Measurements from ENCODE around the gene ELAVL1. TPM values are rescaled to one million over a fixed set of nuclear protein-coding genes. Genes with fewer than 3 reads are reported as not detected.

The ELAVL1 gene
- total and polyA plus RNA-seq, 9 of the 15 experiments (the other 6 are each of a cell fraction or from before 2014, with no cell fraction given), result 4.3 to 172 (median 69.2) TPM

DNA sequence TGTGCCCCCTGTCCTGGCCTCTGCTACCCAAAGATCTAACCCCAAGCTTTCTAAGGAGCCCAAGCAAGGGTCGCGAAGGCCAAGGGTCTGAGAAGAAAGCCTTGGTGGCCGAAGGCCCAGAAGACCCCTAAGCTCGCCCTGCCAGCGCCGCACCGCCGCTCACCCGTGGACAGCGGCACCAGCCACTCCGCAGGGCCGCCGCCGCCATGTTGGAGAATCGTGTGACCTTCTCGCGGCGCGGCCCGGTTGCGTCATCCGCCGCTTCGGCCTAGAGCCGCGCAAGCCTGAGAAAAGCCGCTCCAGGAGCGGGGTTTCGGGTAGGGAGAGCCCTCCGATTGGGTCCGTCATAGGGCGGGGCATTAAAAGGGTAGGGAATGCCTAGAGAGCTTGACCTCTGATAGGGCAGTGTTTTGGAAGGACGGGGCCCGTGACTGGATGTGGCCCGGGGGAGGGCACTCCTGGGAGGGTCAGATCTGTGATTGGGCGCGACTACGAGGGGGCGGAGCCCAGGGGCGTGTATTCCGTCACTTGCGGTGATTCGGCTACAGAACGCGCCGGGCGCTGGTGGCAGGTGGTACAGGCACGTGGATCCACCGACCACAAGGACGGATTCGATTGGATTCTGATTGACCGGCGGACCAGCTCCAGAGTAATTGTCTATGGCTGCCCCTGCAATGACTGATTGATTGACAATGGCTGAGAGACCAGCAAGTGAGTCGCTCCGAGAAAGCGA, 61.8 kb downstream of the ELAVL1 start, which contains the start of gene TIMM44 (continued):
- TF ChIP-seq, protein P1, sequence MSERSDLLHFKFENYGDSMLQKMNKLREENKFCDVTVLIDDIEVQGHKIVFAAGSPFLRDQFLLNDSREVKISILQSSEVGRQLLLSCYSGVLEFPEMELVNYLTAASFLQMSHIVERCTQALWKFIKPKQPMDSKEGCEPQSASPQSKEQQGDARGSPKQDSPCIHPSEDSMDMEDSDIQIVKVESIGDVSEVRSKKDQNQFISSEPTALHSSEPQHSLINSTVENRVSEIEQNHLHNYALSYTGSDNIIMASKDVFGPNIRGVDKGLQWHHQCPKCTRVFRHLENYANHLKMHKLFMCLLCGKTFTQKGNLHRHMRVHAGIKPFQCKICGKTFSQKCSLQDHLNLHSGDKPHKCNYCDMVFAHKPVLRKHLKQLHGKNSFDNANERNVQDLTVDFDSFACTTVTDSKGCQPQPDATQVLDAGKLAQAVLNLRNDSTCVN (CRISPR knock-in tag; IDR thresholded peaks at IDR 0.05), result no peak
- TF ChIP-seq ZNF764 (CRISPR knock-in tag; IDR thresholded peaks at IDR 0.05; ENCODE audit: low read depth) (no peak), MTA3 (IDR thresholded peaks at IDR 0.05; ENCODE audit: borderline replicate concordance) (peak; percentile 66; the same call in 1 of the 2 replicates), CREBBP (IDR thresholded peaks at IDR 0.05; ENCODE audit: low read depth, low read length) (no peak), TGIF2 (CRISPR knock-in tag; IDR thresholded peaks at IDR 0.05) (no peak), RBM25 (IDR thresholded peaks at IDR 0.05; ENCODE audit: low read depth, low read length, severe bottlenecking) (peak; percentile 27), PHTF2 (CRISPR knock-in tag; IDR thresholded peaks at IDR 0.05) (no peak)
- TF ChIP-seq, protein P2, sequence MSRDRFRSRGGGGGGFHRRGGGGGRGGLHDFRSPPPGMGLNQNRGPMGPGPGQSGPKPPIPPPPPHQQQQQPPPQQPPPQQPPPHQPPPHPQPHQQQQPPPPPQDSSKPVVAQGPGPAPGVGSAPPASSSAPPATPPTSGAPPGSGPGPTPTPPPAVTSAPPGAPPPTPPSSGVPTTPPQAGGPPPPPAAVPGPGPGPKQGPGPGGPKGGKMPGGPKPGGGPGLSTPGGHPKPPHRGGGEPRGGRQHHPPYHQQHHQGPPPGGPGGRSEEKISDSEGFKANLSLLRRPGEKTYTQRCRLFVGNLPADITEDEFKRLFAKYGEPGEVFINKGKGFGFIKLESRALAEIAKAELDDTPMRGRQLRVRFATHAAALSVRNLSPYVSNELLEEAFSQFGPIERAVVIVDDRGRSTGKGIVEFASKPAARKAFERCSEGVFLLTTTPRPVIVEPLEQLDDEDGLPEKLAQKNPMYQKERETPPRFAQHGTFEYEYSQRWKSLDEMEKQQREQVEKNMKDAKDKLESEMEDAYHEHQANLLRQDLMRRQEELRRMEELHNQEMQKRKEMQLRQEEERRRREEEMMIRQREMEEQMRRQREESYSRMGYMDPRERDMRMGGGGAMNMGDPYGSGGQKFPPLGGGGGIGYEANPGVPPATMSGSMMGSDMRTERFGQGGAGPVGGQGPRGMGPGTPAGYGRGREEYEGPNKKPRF (IDR thresholded peaks at IDR 0.05; ENCODE audit: low read depth, low read length), result no peak
- TF ChIP-seq, protein P3, sequence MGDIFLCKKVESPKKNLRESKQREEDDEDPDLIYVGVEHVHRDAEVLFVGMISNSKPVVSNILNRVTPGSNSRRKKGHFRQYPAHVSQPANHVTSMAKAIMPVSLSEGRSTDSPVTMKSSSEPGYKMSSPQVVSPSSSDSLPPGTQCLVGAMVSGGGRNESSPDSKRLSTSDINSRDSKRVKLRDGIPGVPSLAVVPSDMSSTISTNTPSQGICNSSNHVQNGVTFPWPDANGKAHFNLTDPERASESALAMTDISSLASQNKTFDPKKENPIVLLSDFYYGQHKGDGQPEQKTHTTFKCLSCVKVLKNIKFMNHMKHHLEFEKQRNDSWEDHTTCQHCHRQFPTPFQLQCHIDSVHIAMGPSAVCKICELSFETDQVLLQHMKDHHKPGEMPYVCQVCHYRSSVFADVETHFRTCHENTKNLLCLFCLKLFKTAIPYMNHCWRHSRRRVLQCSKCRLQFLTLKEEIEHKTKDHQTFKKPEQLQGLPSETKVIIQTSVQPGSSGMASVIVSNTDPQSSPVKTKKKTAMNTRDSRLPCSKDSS (IDR thresholded peaks at IDR 0.05; ENCODE audit: low read depth, partially characterized antibody), result no peak
- TF ChIP-seq, protein P4, sequence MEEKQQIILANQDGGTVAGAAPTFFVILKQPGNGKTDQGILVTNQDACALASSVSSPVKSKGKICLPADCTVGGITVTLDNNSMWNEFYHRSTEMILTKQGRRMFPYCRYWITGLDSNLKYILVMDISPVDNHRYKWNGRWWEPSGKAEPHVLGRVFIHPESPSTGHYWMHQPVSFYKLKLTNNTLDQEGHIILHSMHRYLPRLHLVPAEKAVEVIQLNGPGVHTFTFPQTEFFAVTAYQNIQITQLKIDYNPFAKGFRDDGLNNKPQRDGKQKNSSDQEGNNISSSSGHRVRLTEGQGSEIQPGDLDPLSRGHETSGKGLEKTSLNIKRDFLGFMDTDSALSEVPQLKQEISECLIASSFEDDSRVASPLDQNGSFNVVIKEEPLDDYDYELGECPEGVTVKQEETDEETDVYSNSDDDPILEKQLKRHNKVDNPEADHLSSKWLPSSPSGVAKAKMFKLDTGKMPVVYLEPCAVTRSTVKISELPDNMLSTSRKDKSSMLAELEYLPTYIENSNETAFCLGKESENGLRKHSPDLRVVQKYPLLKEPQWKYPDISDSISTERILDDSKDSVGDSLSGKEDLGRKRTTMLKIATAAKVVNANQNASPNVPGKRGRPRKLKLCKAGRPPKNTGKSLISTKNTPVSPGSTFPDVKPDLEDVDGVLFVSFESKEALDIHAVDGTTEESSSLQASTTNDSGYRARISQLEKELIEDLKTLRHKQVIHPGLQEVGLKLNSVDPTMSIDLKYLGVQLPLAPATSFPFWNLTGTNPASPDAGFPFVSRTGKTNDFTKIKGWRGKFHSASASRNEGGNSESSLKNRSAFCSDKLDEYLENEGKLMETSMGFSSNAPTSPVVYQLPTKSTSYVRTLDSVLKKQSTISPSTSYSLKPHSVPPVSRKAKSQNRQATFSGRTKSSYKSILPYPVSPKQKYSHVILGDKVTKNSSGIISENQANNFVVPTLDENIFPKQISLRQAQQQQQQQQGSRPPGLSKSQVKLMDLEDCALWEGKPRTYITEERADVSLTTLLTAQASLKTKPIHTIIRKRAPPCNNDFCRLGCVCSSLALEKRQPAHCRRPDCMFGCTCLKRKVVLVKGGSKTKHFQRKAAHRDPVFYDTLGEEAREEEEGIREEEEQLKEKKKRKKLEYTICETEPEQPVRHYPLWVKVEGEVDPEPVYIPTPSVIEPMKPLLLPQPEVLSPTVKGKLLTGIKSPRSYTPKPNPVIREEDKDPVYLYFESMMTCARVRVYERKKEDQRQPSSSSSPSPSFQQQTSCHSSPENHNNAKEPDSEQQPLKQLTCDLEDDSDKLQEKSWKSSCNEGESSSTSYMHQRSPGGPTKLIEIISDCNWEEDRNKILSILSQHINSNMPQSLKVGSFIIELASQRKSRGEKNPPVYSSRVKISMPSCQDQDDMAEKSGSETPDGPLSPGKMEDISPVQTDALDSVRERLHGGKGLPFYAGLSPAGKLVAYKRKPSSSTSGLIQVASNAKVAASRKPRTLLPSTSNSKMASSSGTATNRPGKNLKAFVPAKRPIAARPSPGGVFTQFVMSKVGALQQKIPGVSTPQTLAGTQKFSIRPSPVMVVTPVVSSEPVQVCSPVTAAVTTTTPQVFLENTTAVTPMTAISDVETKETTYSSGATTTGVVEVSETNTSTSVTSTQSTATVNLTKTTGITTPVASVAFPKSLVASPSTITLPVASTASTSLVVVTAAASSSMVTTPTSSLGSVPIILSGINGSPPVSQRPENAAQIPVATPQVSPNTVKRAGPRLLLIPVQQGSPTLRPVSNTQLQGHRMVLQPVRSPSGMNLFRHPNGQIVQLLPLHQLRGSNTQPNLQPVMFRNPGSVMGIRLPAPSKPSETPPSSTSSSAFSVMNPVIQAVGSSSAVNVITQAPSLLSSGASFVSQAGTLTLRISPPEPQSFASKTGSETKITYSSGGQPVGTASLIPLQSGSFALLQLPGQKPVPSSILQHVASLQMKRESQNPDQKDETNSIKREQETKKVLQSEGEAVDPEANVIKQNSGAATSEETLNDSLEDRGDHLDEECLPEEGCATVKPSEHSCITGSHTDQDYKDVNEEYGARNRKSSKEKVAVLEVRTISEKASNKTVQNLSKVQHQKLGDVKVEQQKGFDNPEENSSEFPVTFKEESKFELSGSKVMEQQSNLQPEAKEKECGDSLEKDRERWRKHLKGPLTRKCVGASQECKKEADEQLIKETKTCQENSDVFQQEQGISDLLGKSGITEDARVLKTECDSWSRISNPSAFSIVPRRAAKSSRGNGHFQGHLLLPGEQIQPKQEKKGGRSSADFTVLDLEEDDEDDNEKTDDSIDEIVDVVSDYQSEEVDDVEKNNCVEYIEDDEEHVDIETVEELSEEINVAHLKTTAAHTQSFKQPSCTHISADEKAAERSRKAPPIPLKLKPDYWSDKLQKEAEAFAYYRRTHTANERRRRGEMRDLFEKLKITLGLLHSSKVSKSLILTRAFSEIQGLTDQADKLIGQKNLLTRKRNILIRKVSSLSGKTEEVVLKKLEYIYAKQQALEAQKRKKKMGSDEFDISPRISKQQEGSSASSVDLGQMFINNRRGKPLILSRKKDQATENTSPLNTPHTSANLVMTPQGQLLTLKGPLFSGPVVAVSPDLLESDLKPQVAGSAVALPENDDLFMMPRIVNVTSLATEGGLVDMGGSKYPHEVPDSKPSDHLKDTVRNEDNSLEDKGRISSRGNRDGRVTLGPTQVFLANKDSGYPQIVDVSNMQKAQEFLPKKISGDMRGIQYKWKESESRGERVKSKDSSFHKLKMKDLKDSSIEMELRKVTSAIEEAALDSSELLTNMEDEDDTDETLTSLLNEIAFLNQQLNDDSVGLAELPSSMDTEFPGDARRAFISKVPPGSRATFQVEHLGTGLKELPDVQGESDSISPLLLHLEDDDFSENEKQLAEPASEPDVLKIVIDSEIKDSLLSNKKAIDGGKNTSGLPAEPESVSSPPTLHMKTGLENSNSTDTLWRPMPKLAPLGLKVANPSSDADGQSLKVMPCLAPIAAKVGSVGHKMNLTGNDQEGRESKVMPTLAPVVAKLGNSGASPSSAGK (IDR thresholded peaks at IDR 0.05), result peak; percentile 95
